NB4 (cell line): ENCODE data around the gene EIF3J.

Experiments used
- CTCF ChIP-seq: IDR thresholded peaks from one replicate; pipeline ENCODE4 v1.5.1; 2012; ENCODE audit warnings: low read depth, low read length
- MYC ChIP-seq: IDR thresholded peaks from 2 replicates; pipeline ENCODE4 v1.6.1; 2011; ENCODE audit warnings: low read depth, low read length
- POLR2A ChIP-seq: IDR thresholded peaks from 2 replicates; pipeline ENCODE4 v1.6.1; 2011; ENCODE audit warnings: mild to moderate bottlenecking; ENCODE audit not compliant: insufficient read length; ENCODE audit errors: extremely low read depth
- TF ChIP-seq, protein P1 (sequence below): IDR thresholded peaks from 2 replicates; pipeline ENCODE4 v1.6.1; 2011; ENCODE audit warnings: low read depth, low read length

GRCh38 chr15:44568338-44568737 lies 31.4 kb downstream of the EIF3J start:
- TF ChIP-seq POLR2A = no peak
- no peak for TF ChIP-seq CTCF
- TF ChIP-seq MYC = no peak
- TF ChIP-seq, protein P1, sequence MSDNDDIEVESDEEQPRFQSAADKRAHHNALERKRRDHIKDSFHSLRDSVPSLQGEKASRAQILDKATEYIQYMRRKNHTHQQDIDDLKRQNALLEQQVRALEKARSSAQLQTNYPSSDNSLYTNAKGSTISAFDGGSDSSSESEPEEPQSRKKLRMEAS = no peak
